GM21367 (cell line): ENCODE results near the gene AQP6.

Source experiments
- ATAC-seq: cut with Tn5 transposase; IDR thresholded peaks from one replicate; pipeline ENCODE4 v1.9.1; 2021; ENCODE audit not compliant: unreplicated experiment

AQP6 gene

DNA sequence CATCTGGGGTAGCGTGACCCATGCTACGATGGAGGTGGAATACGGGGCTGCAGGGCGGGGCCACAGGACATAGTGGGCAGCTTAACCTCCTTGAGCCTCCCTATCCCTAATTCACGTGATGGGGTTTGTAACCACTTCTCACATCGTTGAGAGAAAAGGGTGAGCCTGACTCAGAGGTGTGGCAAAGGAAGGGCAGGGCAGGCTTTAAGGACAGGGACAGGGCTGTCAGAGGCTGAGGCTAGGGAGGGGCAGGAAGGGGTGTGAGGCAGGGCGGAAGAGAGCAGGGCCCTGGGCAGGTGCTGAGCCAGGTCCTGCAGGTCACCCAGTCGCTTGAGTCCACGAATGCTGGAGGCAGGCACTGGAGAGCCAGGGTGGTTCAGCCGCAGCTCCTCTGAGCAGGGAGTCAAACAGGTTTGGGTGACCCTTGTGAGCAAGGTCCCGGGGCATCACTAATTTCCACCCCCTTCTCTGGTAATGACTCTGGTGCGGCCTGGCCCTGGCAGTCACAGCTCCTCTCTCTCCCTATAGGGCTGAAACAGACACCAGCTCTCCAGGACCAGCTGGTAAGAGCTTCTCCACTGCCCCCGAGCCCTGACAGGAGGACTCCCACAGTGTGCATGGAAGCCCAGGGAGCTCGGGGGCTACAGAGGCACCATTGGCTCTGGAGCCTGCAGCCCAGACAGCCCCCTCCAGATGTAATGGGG, 29.7 kb upstream of the AQP6 start:
- no peak for ATAC-seq

- ATAC-seq, result no peak
Observed at GRCh38 chr12:49943625-49943960, 29.2 kb upstream of the AQP6 start.

DNA sequence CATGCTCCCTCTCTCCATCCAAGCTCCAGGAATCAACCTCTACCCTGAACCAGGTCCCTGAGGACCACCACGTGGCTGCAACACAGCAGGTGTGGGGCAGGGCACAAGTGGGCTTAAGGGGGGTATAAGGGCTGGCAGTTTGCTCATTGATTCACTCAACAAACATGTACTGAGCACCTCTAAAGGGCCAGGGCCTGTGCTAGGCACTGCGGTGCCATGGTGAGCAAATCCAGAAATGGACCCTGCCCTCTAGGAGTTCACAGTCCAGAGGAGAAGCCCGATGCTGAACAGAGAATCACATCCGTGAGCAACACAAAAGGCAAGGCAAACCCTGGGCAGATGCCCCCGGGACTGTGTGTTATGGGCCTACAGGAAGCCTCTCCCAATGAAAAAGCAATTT, 28.7 kb upstream of the AQP6 start:
- no peak for ATAC-seq

DNA sequence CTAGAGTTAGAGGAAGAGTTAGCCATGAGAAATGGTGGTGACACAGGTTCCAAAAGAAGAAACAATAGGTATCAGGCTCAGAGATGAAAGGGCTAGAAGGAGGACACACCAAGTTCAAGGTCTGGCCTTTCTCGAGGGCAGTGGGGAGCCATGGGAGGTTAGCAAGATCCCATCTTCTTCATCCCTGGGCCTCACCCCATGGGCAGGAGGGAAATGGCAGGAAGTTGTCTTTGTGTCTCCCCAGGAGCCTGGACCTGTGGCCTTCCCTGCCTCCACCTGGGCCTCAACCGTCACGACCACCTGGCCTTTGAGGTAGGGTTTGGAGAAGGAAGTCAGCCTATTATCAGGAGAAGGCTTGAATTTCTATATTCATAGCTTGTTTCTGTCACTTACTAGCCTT, 28.0 kb upstream of the AQP6 start:
- ATAC-seq, result no peak

- ATAC-seq, result no peak
Observed at GRCh38 chr12:49945394-49946080, 27.2 kb upstream of the AQP6 start.

DNA sequence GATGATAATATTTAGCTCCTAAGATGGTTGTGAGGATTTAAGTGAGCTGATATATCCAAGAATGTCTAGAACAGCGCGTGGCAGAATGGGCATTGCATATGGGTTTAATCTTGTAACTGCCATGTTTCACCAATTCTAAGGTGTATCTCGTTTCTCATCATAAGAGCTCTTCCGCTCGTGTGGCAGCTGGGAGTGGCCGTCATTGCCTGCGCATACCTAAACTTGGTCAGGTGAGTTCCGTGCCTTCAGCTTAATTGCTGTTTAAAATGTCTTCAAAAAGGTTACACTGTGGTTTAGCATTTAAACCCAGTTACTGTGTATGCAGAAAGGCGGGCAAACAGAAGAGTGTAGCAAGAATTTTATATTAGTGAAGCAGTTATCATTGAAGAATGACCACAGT, 26.7 kb upstream of the AQP6 start:
- ATAC-seq, result no peak

GRCh38 chr12:49946497-49946896, 26.2 kb upstream of the AQP6 start:
- no peak for ATAC-seq

DNA sequence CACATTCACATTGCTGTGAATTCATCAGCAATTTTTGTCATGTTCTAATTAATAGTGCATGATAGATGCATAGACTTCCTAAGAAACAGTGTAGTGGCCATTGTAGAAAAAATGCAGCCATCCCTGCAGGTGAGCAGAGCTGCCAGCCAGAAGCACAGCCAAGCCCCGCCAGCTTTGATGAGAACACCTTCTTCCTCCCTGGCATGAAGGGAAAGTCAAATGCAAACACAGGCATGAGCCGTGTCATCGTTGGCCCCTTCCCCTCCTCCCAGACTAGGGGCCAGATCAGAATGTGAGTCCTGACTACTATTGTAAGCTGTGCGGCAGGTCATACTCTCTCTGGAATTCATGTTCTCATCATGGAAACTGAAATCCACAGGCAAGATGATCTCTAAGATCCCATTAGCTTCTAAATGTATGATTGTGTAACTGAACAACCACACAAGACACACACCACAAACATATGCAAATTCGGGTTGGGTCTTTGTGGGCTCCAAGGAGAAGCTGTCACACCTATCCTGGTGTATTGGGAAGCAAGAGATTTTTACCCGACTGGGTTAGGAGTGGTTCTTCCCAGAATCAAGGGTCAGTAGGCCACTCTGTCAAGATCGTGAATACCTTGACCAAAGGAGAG, 25.0 kb upstream of the AQP6 start:
- ATAC-seq, result no peak

GRCh38 chr12:49948866-49949845, 23.6 kb upstream of the AQP6 start:
- no peak for ATAC-seq

DNA sequence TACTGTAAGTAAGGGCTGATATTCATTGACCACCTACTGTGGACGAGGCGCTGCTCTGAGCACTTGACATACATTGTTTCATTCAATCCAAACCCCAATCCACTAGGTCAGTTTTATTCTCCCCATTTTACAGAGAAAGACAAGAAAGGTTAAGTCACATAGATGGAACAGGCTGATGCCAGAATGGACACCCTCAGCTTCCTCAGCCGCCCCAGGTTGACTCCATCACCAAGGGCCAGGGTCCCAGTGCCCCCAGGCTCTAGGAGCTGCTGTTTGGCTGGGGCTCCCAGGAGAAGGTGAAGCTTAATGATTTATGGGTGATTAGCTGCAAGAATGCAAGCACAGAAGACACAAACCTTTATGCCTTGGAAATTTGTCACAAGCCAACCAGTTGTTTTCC, 22.9 kb upstream of the AQP6 start:
- ATAC-seq, result no peak

DNA sequence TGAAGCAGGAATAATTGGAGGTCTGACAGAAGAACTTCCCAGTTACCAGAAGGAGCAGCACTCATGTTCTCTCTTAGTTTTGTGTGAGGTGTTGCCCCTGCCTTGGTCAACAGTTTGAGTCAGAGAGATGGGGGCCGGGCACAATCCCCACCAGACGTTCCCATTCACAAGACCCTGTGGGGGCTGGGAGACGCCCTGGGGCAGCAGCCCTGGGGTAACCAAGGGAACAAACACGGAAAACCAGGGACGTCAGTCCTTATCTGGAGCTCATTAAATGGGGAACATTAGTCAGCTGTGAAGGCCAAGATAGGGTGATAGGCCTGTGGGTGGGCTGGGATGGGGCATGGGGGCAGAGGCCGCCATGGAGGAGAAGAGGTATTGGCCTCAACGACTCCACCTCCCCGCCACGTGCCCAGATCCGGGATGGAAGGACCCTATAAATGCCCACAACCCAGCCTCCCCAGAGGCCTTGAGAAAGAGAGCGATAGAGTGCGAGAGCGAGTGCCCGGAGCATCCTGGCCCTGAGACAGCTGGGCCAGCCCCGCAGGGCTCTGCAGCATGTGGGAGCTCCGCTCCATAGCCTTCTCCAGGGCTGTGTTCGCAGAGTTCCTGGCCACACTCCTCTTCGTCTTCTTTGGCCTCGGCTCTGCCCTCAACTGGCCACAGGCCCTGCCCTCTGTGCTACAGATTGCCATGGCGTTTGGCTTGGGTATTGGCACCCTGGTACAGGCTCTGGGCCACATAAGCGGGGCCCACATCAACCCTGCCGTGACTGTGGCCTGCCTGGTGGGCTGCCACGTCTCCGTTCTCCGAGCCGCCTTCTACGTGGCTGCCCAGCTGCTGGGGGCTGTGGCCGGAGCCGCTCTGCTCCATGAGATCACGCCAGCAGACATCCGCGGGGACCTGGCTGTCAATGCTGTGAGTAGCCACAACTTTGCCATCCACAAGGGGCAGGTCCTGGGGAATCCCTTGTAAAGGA, 22.2 kb upstream of the AQP6 start, which contains the start of gene AQP2:
Gene AQP2 (plus strand): TSS at position 465 of the 979 bp plus-strand sequence. CDS start 94 bp downstream, at position 559.
- ATAC-seq, result no peak

DNA sequence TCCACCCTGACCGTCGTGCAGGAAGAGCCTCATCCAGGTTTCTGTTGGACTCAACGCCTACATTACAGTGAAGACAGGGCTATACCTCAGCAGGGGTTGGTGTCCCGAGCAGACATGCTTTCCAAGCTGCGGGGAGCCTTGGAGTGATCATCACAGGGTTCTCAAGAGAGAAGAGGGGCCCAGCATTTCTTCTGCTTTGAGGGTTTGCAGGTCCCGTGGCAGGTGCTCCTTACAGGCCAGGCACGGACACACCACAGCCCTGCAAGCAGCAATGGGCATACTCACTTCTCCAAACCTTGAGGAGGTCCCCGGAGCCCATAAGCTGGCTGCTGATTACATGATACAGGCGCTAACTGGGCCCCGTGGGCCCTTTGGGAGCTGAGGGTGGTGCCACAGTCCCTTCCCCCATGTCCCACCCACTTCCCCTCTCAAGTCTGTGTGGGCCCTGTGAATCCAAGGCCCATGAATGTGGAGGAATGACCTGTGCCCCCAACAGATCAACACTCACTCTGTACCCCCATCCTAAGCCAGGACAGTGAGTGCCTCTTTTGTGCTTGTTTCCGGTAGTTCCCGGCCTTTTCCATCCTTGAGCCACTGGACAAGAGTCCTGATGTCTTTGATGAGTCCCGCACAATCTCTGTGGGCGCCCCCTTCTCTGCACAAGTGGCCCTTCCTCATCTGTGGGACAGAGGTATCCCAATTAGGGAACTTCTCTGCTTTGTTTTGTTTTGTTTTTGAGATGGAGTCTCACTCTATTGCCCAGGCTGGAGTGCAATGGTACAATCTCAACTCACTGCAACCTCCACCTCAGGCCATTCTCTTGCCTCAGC, 21.1 kb upstream of the AQP6 start:
- ATAC-seq, result no peak

DNA sequence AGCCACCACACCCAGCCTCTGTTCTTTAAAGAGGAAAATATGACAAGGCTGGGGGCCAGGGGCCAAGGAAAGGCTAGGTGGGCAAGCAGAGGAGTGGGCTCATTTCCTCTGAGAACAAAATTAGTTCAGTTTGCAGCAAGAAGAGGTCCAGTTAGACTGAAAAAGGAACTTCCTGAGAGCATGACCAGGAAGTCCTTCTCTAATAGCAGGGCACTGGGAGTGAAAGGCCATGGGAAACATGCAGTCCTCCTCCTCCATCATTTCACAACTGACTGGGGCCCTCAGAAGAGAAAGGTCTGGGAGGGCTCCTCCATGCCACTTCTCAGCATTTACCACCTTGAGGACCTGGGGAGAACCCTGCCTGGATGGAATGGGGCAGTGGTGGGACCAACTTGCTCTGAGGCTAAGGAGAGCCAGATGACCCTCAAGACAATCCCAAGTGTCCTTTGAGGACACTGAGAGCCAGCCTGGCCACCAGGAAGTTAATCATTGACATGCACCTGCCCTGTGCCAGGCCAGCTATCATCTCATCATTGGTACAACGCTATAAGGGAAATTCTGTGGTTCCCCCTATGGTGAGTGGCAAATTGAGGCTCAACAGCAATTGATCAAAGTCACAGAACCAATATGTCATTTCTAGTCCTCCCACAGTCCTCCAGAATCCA, 20.2 kb upstream of the AQP6 start:
- no peak for ATAC-seq

GRCh38 chr12:49953151-49953550, 19.6 kb upstream of the AQP6 start:
- ATAC-seq, result no peak

DNA sequence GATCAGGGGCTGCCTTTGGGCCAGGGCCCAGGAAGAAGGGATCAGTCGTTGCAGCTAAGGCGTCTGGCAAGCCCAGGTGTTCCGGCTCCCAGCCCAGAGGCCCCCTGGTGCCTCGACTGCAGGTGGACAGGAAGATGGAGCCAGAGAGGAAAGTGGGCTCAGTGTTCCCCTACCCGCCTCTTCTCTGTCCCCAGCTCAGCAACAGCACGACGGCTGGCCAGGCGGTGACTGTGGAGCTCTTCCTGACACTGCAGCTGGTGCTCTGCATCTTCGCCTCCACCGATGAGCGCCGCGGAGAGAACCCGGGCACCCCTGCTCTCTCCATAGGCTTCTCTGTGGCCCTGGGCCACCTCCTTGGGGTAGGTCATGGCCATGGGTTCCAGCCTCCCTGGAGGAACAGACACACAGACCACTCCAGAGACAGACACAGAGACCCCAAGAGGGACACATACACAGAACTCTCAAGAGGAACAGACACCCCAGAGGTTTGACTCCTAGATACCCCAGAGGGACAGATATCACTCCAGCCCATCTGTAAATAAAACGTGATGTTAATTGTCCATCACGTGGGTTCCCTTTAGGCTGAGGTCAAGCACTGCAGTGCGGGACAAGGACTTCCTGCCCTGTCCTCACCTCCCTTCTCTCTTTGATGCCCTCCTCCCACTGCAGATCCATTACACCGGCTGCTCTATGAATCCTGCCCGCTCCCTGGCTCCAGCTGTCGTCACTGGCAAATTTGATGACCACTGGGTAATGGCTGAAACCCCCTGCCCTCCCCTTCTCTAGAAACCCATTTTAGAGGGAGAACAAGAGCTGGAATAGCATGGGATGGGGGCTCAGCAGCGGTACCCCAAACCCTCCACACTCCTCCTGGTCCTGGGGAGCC, 18.5 kb upstream of the AQP6 start:
- ATAC-seq, result no peak

- no peak for ATAC-seq
Observed at GRCh38 chr12:49954863-49955830, 17.6 kb upstream of the AQP6 start.
